Mesenchymal stem cell (in vitro differentiated cells and primary cell): ENCODE data around the gene CDK14.

Experiments
- DNase-seq: peaks from one replicate; pipeline ENCODE4 v3.0.0-alpha.2; 2013
- H2AFZ ChIP-seq: one replicate; pipeline ENCODE4 v1.6.1; 2013; ENCODE audit warnings: low read depth, mild to moderate bottlenecking, control low read depth, inconsistent platforms, low read length, moderate library complexity
- H2AK5ac ChIP-seq: 2 replicates; pipeline ENCODE4 v1.6.1; 2013; ENCODE audit warnings: low read length, moderate library complexity, mild to moderate bottlenecking, inconsistent platforms; ENCODE audit not compliant: severe bottlenecking
- H2BK120ac ChIP-seq: one replicate; pipeline ENCODE4 v1.6.1; 2013; ENCODE audit warnings: low read depth, mild to moderate bottlenecking, inconsistent platforms, low read length, moderate library complexity
- H2BK12ac ChIP-seq, 2 experiments: one replicate each; pipeline ENCODE4 v1.6.1; 2013; ENCODE audit warnings: inconsistent platforms in 2 of 2, low read length in 2 of 2, mild to moderate bottlenecking in 2 of 2, moderate library complexity in 2 of 2, control low read depth in 1 of 2
- H2BK15ac ChIP-seq: one replicate; pipeline ENCODE4 v1.6.1; 2013; ENCODE audit warnings: mild to moderate bottlenecking, low read depth, inconsistent platforms; ENCODE audit not compliant: poor library complexity, severe bottlenecking
- H2BK5ac ChIP-seq: 2 replicates; pipeline ENCODE4 v1.6.1; 2013; ENCODE audit warnings: low read depth, mild to moderate bottlenecking, low read length, control low read depth, inconsistent platforms; ENCODE audit not compliant: poor library complexity, severe bottlenecking
- H3K14ac ChIP-seq, 2 experiments: one replicate each; pipeline ENCODE4 v1.6.1; 2013; ENCODE audit warnings: inconsistent platforms in 2 of 2, low read length in 2 of 2, control low read depth in 1 of 2, mild to moderate bottlenecking in 1 of 2, moderate library complexity in 1 of 2
- H3K18ac ChIP-seq, 2 experiments: one replicate each; pipeline ENCODE4 v1.6.1; 2013; ENCODE audit warnings: inconsistent platforms in 2 of 2, low read length in 2 of 2, control low read depth in 1 of 2, low read depth in 1 of 2, mild to moderate bottlenecking in 1 of 2
- H3K23ac ChIP-seq, 2 experiments: one replicate each; pipeline ENCODE4 v1.6.1; 2013; ENCODE audit warnings: inconsistent platforms in 2 of 2, low read length in 2 of 2, mild to moderate bottlenecking in 2 of 2, moderate library complexity in 2 of 2, control low read depth in 1 of 2
- H3K27ac ChIP-seq: 2 replicates; pipeline ENCODE4 v1.5.1; 2013; ENCODE audit warnings: mild to moderate bottlenecking, moderate library complexity, low read length, control low read depth, inconsistent platforms; ENCODE audit not compliant: poor library complexity, severe bottlenecking
- H3K27me3 ChIP-seq, 2 experiments: 2 replicates each; pipeline versions ENCODE4 v1.6.1 to v1.7.0; 2013; ENCODE audit warnings: low read length in 2 of 2, mild to moderate bottlenecking in 2 of 2, moderate library complexity in 2 of 2, control low read depth in 1 of 2, inconsistent platforms in 1 of 2; ENCODE audit not compliant: control insufficient read depth in 1 of 2, insufficient read depth in 1 of 2
- H3K36me3 ChIP-seq, 2 experiments: 2 replicates each; pipeline versions ENCODE4 v1.6.1 to v1.7.0; 2013; ENCODE audit warnings: low read length in 2 of 2, control low read depth in 1 of 2, inconsistent platforms in 1 of 2, low read depth in 1 of 2, mild to moderate bottlenecking in 1 of 2; ENCODE audit not compliant: insufficient read depth in 2 of 2, control insufficient read depth in 1 of 2
- H3K4ac ChIP-seq, 2 experiments: one replicate each; pipeline ENCODE4 v1.6.1; 2013; ENCODE audit warnings: inconsistent platforms in 2 of 2, low read length in 2 of 2, mild to moderate bottlenecking in 2 of 2, moderate library complexity in 2 of 2, control low read depth in 1 of 2, low read depth in 1 of 2
- H3K4me1 ChIP-seq: 2 replicates; pipeline ENCODE4 v1.6.1; 2013; ENCODE audit warnings: low read depth, low read length, control low read depth; ENCODE audit not compliant: control insufficient read depth, insufficient read depth
- H3K4me2 ChIP-seq: 2 replicates; pipeline ENCODE4 v1.6.1; 2013; ENCODE audit warnings: low read length, mild to moderate bottlenecking, inconsistent platforms; ENCODE audit not compliant: poor library complexity, severe bottlenecking
- H3K4me3 ChIP-seq, 2 experiments: 2 replicates each; pipeline versions ENCODE4 v1.5.1 to v1.7.0; 2013; ENCODE audit warnings: low read length in 2 of 2, mild to moderate bottlenecking in 2 of 2, control low read depth in 1 of 2, low read depth in 1 of 2; ENCODE audit not compliant: insufficient read depth in 1 of 2
- H3K79me1 ChIP-seq: replicated peaks from 2 replicates; pipeline ENCODE4 v1.6.1; 2013; ENCODE audit warnings: mild to moderate bottlenecking, control low read depth, low read length, inconsistent platforms; ENCODE audit not compliant: poor library complexity, severe bottlenecking
- H3K9ac ChIP-seq: 2 replicates; pipeline ENCODE4 v1.7.0; 2013; ENCODE audit warnings: mild to moderate bottlenecking, low read length, moderate library complexity
- H3K9me3 ChIP-seq: 2 replicates; pipeline ENCODE4 v1.7.0; 2013; ENCODE audit warnings: mild to moderate bottlenecking, low read length; ENCODE audit not compliant: control insufficient read depth
- H4K8ac ChIP-seq: one replicate; pipeline ENCODE4 v1.6.1; 2013; ENCODE audit warnings: inconsistent platforms, mild to moderate bottlenecking, low read length, moderate library complexity
- H4K91ac ChIP-seq: one replicate; pipeline ENCODE4 v1.6.1; 2013; ENCODE audit warnings: mild to moderate bottlenecking, low read length, inconsistent platforms
- WGBS: methylation state at CpG from one replicate; pipeline ENCODE4 v1.1.7; 2013; ENCODE audit warnings: mixed read lengths; 5-methylcytosine and 5-hydroxymethylcytosine counted together

CDK14 gene

DNA sequence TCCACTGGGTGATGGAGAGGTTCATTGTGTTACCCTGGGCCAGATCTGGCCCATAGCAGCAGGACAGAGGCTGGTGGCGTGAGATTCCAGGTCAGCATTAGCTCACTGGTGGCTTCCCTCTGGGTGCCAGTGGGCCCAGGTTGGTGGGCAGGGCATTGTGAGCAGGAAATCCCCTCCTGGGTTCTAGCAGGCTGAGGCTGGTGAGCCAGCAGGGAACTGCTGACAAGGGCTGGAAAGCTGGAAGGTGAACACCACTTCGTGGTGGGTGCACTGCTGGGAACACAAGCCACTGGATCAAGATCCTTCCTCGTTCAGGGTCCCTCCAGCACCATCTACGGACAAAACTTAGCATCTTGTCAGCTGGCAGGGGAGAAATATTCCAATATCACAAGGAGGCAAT is 408.9 kb downstream of the CDK14 start:
- Histone ChIP-seq H2BK120ac (no peak overlapping the region), H3K4me1 (no peaks in the 10 kb centered on the region), H3K4ac (no peak overlapping the region), H2AK5ac (no peak overlapping the region), H3K23ac (no peak overlapping the region), H3K18ac (no peak overlapping the region), H3K4me2 (no peak overlapping the region), H3K79me1 (no peaks in the 10 kb centered on the region), H2BK15ac (no peak overlapping the region), H4K91ac (no peak overlapping the region), H4K8ac (no peak overlapping the region), H3K4me3 (no peak overlapping the region), H3K9ac (no peak overlapping the region), H3K27me3 (no peaks in the 10 kb centered on the region), H2AFZ (no peak overlapping the region), H3K14ac (no peak overlapping the region), H3K9me3 (no peaks in the 10 kb centered on the region), H2BK5ac (no peak overlapping the region), H2BK12ac (no peak overlapping the region), H3K27ac (no peak overlapping the region), H3K36me3 (peaks cover 6 to 17% of the 10 kb centered on the region in 2 experiments)
- no peak for DNase-seq
- 96% methylated on average over 4 of the region's 4 CpGs for WGBS

DNA sequence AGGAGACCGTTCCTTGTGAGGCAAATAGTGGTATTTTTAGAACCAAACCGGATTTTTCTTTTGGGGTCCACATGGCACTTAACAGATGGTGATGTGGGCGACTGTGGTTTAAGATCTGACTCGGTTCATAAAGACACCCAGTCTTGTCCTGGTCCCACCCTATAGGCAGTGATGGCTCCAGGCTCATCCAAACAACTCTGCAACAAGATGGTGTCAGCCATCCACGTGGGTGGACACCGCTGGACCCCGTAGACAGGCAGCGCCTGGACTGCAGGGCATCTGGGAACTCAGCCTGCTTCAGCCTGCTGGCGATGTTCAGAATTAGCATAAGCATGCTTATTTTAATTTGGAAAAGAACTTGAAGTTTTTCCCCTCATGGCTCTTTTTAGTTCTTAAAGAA is 409.7 kb downstream of the CDK14 start:
- H3K4ac ChIP-seq = no peak overlapping the region
- H3K4me3 ChIP-seq = no peak overlapping the region
- H3K18ac ChIP-seq = no peak overlapping the region
- H3K36me3 ChIP-seq = peaks cover 6 to 17% of the 10 kb centered on the region in 2 experiments
- H3K23ac ChIP-seq = no peak overlapping the region
- H2BK120ac ChIP-seq = no peak overlapping the region
- H4K91ac ChIP-seq = no peak overlapping the region
- H3K9ac ChIP-seq = no peak overlapping the region
- no peaks in the 10 kb centered on the region for H3K27me3 ChIP-seq
- no peak overlapping the region for H2AK5ac ChIP-seq
- H2AFZ ChIP-seq = no peak overlapping the region
- no peak overlapping the region for H2BK15ac ChIP-seq
- no peak overlapping the region for H3K14ac ChIP-seq
- H2BK12ac ChIP-seq = no peak overlapping the region
- no peak overlapping the region for H3K4me2 ChIP-seq
- no peaks in the 10 kb centered on the region for H3K9me3 ChIP-seq
- H4K8ac ChIP-seq = no peak overlapping the region
- H3K27ac ChIP-seq = no peak overlapping the region
- no peak for DNase-seq
- 97% methylated on average over 8 of the region's 9 CpGs for WGBS
- H3K79me1 ChIP-seq = no peaks in the 10 kb centered on the region
- H2BK5ac ChIP-seq = no peak overlapping the region
- no peaks in the 10 kb centered on the region for H3K4me1 ChIP-seq

DNA sequence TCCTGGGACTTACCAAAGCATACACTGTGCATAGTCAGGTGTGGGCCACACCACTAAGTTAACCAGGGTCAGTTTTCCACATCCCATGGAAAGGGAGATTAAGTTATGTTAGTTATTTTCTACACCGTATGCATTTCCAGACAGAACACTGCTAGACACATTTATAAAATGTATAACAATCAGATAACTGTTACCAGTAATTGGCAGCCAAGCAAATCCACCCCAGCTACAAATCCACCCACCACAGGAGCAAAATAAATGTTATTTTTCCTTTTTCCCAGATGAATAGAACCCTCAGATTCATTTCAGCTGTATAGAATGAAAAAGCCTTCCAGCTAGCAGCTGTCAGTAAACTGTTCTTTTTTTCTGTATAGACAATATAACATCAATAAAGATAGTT is 411.2 kb downstream of the CDK14 start:
- H3K23ac ChIP-seq = no peak overlapping the region
- H3K27me3 ChIP-seq = no peaks in the 10 kb centered on the region
- peaks cover 6 to 17% of the 10 kb centered on the region in 2 experiments for H3K36me3 ChIP-seq
- no peak overlapping the region for H2BK120ac ChIP-seq
- H2AFZ ChIP-seq = no peak overlapping the region
- no peaks in the 10 kb centered on the region for H3K79me1 ChIP-seq
- no peak overlapping the region for H2BK15ac ChIP-seq
- peak overlapping the region; percentile 5 for H3K27ac ChIP-seq
- H3K4me2 ChIP-seq = no peak overlapping the region
- H3K4ac ChIP-seq = no peak overlapping the region
- 100% methylated on average over 1 of the region's 1 CpG for WGBS
- H4K91ac ChIP-seq = no peak overlapping the region
- no peaks in the 10 kb centered on the region for H3K4me1 ChIP-seq
- H4K8ac ChIP-seq = no peak overlapping the region
- no peak overlapping the region for H3K18ac ChIP-seq
- DNase-seq = no peak
- H3K4me3 ChIP-seq = no peak overlapping the region
- H2BK5ac ChIP-seq = no peak overlapping the region
- H2BK12ac ChIP-seq = no peak overlapping the region
- H3K14ac ChIP-seq = no peak overlapping the region
- H2AK5ac ChIP-seq = no peak overlapping the region
- no peaks in the 10 kb centered on the region for H3K9me3 ChIP-seq
- no peak overlapping the region for H3K9ac ChIP-seq

DNA sequence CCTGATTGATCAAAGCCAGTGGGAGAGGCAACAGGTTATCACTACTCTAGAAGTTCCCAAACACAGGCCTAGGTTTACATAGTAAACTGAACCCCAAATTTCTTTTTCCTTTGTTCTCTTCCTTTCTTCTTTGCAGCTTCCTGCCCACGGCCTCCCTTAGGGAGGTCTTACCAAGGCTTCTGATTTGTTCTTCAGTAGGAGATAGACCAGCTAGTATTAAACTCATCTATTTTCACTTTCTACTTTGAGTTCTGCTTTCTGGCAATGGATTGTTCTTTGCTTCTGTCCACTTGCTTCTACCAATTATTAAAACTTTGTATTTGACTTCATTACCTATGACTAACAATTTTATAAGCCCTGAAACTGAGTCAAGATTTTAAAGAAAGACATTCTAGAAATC is 417.0 kb downstream of the CDK14 start:
- H2BK15ac ChIP-seq = no peak overlapping the region
- H3K4ac ChIP-seq = no peak overlapping the region
- no peak overlapping the region for H3K4me2 ChIP-seq
- WGBS = no CpG with 5 or more reads among the region's 1 CpG
- no peak overlapping the region for H2AK5ac ChIP-seq
- H3K14ac ChIP-seq = no peak overlapping the region
- no peak overlapping the region for H2BK120ac ChIP-seq
- H3K18ac ChIP-seq = no peak overlapping the region
- no peak overlapping the region for H2BK12ac ChIP-seq
- no peak overlapping the region for H3K4me3 ChIP-seq
- H3K23ac ChIP-seq = no peak overlapping the region
- H4K8ac ChIP-seq = no peak overlapping the region
- no peaks in the 10 kb centered on the region for H3K27me3 ChIP-seq
- no peak overlapping the region for H2BK5ac ChIP-seq
- no peak for DNase-seq
- no peak overlapping the region for H3K27ac ChIP-seq
- no peak overlapping the region for H4K91ac ChIP-seq
- no peak overlapping the region for H3K9ac ChIP-seq
- no peaks in the 10 kb centered on the region for H3K79me1 ChIP-seq
- H2AFZ ChIP-seq = no peak overlapping the region
- no peaks in the 10 kb centered on the region for H3K9me3 ChIP-seq
- no peaks in the 10 kb centered on the region for H3K36me3 ChIP-seq
- no peaks in the 10 kb centered on the region for H3K4me1 ChIP-seq
